DMS53 treated with DMSO at 0.1 percent for 48 hours (cell line): ENCODE measurements around the gene DENND6A.

Experiments
- DNase-seq: peaks from one replicate; lab custom pipeline; 2025; ENCODE audit not compliant: unreplicated experiment; lab: John Stamatoyannopoulos, UW

The DENND6A gene

GRCh38 chr3:57577801-57578200 lies 115.1 kb downstream of the DENND6A start:
- DNase-seq: no peak

- no peak for DNase-seq
Measured at GRCh38 chr3:57575966-57576626, 116.8 kb downstream of the DENND6A start.
